ENCODE data around the gene SMAD7. TPM values are rescaled to one million over a fixed set of nuclear protein-coding genes. Genes with fewer than 3 reads are reported as not detected.

SMAD7 gene
- total RNA-seq, 2 experiments from 2014 or later, result 2.9 to 15.1 TPM

DNA sequence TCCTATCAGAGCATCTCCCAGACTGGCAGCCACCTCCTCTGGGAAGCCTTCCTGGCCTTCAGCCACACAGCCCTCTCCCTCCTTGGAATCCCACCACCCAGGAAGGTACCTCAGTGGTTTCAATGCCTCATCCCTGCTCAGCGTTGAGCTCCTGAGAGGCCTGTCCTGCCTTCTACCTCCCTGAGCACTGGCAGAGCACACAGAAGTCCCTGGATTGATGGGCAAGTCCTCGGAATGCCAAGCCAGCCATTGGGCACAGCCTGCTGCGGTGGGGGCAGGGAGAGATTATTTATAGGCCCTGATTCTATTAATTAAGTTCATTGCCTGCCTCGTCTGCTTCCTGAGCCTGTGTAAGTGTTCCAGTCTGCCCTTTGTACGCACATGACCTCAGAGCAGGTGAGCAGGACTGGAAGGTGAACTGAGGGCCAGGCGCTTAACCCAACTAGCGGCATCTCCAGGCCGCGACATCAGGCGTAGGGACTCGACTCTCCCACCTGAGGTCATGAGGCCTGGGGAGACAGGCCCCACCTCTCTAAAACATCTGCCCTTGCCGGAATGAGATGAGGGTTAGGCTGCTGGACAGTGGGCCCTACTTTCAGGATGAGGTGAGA lies 63.4 kb downstream of the SMAD7 start:
- no peak overlapping the region for H3K27ac ChIP-seq (ENCODE audit: low read depth, low read length, poor library complexity, severe bottlenecking)
- no peak for DNase-seq (ENCODE audit: low spot score)
- H2AFZ ChIP-seq (ENCODE audit: low read length), result no peak overlapping the region
- H3K79me2 ChIP-seq (ENCODE audit: insufficient read depth, low read depth, low read length), result no peaks in the 10 kb centered on the region
- CTCF ChIA-PET (ENCODE audit: unreplicated experiment), result no interaction called here
- H4K20me1 ChIP-seq (ENCODE audit: insufficient read depth, low read length), result no peaks in the 10 kb centered on the region
- no peaks in the 10 kb centered on the region for H3K4me1 ChIP-seq (ENCODE audit: insufficient read depth, low read length, poor library complexity, severe bottlenecking)
- H3K4me2 ChIP-seq (ENCODE audit: low read length), result no peak overlapping the region
- H3K9me2 ChIP-seq (ENCODE audit: insufficient read depth, low read length), result no peaks in the 10 kb centered on the region
- POLR2A ChIA-PET, result no interaction called here
- no peaks in the 10 kb centered on the region for H3K9me3 ChIP-seq (ENCODE audit: low read length)
- BruUV-seq (replicated peaks), result no TSS peak
- intact Hi-C loops (cut with micrococcal nuclease; ENCODE audit: unreplicated experiment), result no loop called here
- H3K4me3 ChIP-seq (ENCODE audit: low read depth, low read length, poor library complexity, severe bottlenecking), result no peak overlapping the region
- no peaks in the 10 kb centered on the region for H3K36me3 ChIP-seq (ENCODE audit: insufficient read depth, low read length)
- TF ChIP-seq, protein P1, sequence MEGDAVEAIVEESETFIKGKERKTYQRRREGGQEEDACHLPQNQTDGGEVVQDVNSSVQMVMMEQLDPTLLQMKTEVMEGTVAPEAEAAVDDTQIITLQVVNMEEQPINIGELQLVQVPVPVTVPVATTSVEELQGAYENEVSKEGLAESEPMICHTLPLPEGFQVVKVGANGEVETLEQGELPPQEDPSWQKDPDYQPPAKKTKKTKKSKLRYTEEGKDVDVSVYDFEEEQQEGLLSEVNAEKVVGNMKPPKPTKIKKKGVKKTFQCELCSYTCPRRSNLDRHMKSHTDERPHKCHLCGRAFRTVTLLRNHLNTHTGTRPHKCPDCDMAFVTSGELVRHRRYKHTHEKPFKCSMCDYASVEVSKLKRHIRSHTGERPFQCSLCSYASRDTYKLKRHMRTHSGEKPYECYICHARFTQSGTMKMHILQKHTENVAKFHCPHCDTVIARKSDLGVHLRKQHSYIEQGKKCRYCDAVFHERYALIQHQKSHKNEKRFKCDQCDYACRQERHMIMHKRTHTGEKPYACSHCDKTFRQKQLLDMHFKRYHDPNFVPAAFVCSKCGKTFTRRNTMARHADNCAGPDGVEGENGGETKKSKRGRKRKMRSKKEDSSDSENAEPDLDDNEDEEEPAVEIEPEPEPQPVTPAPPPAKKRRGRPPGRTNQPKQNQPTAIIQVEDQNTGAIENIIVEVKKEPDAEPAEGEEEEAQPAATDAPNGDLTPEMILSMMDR (conservative IDR thresholded peaks at IDR 0.05; ENCODE audit: low read length), result no peak
- no peak for TF ChIP-seq EZH2phosphoT487 (IDR thresholded peaks at IDR 0.05; ENCODE audit: borderline replicate concordance, low read depth, low read length)

DNA sequence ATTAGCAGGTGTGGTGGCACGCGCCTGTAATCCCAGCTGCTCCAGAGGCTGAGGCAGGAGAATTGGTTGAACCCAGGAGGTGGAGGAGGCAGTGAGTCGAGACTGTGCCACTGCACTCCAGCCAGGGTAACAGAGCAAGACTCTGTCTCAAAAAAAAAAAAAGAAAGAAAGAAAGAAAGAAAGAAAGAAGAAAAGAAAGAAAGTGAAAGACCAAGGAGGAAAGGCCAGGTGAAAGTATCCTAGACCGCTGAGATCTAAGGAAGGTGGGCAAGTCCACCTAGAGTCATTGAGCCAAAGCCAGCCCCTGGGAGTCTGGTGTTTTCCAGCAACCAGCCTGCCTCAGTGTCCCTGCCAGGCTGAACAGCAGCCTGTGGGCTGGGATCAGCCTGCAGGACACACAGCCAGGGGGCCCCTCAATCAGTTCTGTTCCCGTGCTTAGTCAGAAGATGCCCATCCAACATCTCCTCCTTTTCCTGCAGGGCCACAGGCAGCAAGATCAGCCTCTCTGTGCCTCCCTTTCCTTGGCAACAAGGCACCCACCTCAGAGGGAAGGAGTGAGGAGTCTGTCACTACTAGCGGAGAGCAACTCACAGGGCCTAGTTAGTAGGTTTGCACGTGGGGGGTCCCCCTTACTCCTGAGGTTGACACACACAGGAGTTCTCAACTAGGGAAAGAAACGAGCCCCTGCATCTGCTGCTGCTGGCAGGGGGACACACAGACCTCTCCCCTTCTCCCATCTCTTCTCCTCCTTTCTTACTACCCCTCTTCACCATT lies 64.1 kb downstream of the SMAD7 start:
- intact Hi-C loops (cut with micrococcal nuclease; ENCODE audit: unreplicated experiment), result no loop called here
- no peak overlapping the region for H3K4me3 ChIP-seq (ENCODE audit: low read depth, low read length, poor library complexity, severe bottlenecking)
- no peak overlapping the region for H3K27ac ChIP-seq (ENCODE audit: low read depth, low read length, poor library complexity, severe bottlenecking)
- H3K9me2 ChIP-seq (ENCODE audit: insufficient read depth, low read length), result no peaks in the 10 kb centered on the region
- H3K79me2 ChIP-seq (ENCODE audit: insufficient read depth, low read depth, low read length), result no peaks in the 10 kb centered on the region
- DNase-seq (ENCODE audit: low spot score), result no peak
- no peaks in the 10 kb centered on the region for H3K36me3 ChIP-seq (ENCODE audit: insufficient read depth, low read length)
- CTCF ChIA-PET (ENCODE audit: unreplicated experiment), result no interaction called here
- no peak overlapping the region for H3K4me2 ChIP-seq (ENCODE audit: low read length)
- BruUV-seq (replicated peaks), result no TSS peak
- POLR2A ChIA-PET, result no interaction called here
- H3K4me1 ChIP-seq (ENCODE audit: insufficient read depth, low read length, poor library complexity, severe bottlenecking), result no peaks in the 10 kb centered on the region
- no peaks in the 10 kb centered on the region for H4K20me1 ChIP-seq (ENCODE audit: insufficient read depth, low read length)
- no peak overlapping the region for H2AFZ ChIP-seq (ENCODE audit: low read length)
- H3K9me3 ChIP-seq (ENCODE audit: low read length), result no peaks in the 10 kb centered on the region
- no peak for TF ChIP-seq EZH2phosphoT487 (IDR thresholded peaks at IDR 0.05; ENCODE audit: borderline replicate concordance, low read depth, low read length)
- TF ChIP-seq, protein P1 (conservative IDR thresholded peaks at IDR 0.05; ENCODE audit: low read length), result no peak

DNA sequence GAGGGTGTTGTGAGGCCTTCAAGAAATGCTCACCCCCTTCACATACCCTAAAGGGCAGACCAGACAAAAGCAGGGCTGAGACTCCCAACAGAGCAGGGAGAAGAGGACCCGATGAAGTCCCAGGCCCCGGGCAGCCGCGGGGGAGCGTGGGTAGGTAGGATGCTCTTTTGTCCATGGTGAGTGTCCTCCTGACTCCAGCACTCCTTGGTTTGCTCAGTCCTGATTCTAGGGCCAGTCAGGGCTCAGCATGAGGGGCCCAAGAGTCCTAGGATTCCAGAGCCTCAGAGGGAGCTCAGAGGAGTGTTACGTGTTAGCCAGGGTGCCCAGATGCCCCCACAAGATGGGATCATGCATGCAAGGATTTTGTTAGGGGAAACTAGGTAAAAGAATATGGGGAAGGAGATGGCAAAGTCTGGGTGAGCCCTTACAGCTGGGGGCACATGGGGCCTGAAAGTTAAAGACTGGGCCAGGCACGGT lies 64.8 kb downstream of the SMAD7 start:
- intact Hi-C loops (cut with micrococcal nuclease; ENCODE audit: unreplicated experiment), result no loop called here
- TF ChIP-seq, protein P1 (conservative IDR thresholded peaks at IDR 0.05; ENCODE audit: low read length), result no peak
- TF ChIP-seq EZH2phosphoT487 (IDR thresholded peaks at IDR 0.05; ENCODE audit: borderline replicate concordance, low read depth, low read length), result no peak
- H3K36me3 ChIP-seq (ENCODE audit: insufficient read depth, low read length), result no peaks in the 10 kb centered on the region
- H2AFZ ChIP-seq (ENCODE audit: low read length), result no peak overlapping the region
- H3K4me2 ChIP-seq (ENCODE audit: low read length), result no peak overlapping the region
- H3K79me2 ChIP-seq (ENCODE audit: insufficient read depth, low read depth, low read length), result no peaks in the 10 kb centered on the region
- CTCF ChIA-PET (ENCODE audit: unreplicated experiment), result no interaction called here
- H3K9me3 ChIP-seq (ENCODE audit: low read length), result no peaks in the 10 kb centered on the region
- H4K20me1 ChIP-seq (ENCODE audit: insufficient read depth, low read length), result no peaks in the 10 kb centered on the region
- POLR2A ChIA-PET, result no interaction called here
- no peaks in the 10 kb centered on the region for H3K4me1 ChIP-seq (ENCODE audit: insufficient read depth, low read length, poor library complexity, severe bottlenecking)
- no TSS peak for BruUV-seq (replicated peaks)
- no peak overlapping the region for H3K4me3 ChIP-seq (ENCODE audit: low read depth, low read length, poor library complexity, severe bottlenecking)
- DNase-seq (ENCODE audit: low spot score), result no peak
- H3K9me2 ChIP-seq (ENCODE audit: insufficient read depth, low read length), result no peaks in the 10 kb centered on the region
- no peak overlapping the region for H3K27ac ChIP-seq (ENCODE audit: low read depth, low read length, poor library complexity, severe bottlenecking)

Data from OCI-LY7 (cell line).